K562 (cell line): ENCODE data around the gene PREB. TPM values are rescaled to one million over a fixed set of nuclear protein-coding genes. Genes with fewer than 3 reads are reported as not detected.

Source experiments
- ATAC-seq: fragments of 200-7000 bp; cut with Tn5 transposase; 3 replicates; pipeline ENCODE4 v1.9.1; 2020; ENCODE audit warnings: moderate library complexity
- BruUV-seq: library from RNA; stranded (reverse); fragments of 400-500 nt; replicated peaks from 2 replicates; lab custom pipeline; 2021; lab: Mats Ljungman, UMichigan
- CTCF ChIA-PET: fragments of 300-600 bp; formaldehyde crosslinking; extraction: SDS; loops from one replicate; lab custom pipeline; 2021; ENCODE audit warnings: low intra/inter-chr PET ratio; lab: Yijun Ruan, JAX
- POLR2A ChIA-PET: fragments of 300-600, 350-650 bp; sonication (Branson Sonifier 250); formaldehyde crosslinking; extraction: SDS; loops from one replicate; lab custom pipeline; 2021; ENCODE audit warnings: antibody characterized with exemption, inconsistent platforms; lab: Yijun Ruan, JAX
- DNase-seq, 4 experiments: peaks; one replicate each; pipeline versions ENCODE4 v3.0.0 to v3.0.0-alpha.2; 2011 to 2018; ENCODE audit warnings: low spot score in 3 of 4, mixed read lengths in 3 of 4; ENCODE audit errors: extremely low read depth in 1 of 4
- FAIRE-seq: peaks from 2 replicates; lab custom pipeline; 2011; peaks lifted over from hg19 to GRCh38; lab: Jason Lieb, UNC
- H2AFZ ChIP-seq: 2 replicates; pipeline ENCODE4 v1.6.0; 2011; ENCODE audit warnings: low read depth, low read length, control low read depth, inconsistent platforms
- H3K27ac ChIP-seq: fragments of 200-600 bp; 3 replicates; pipeline ENCODE4 v1.8.0; 2011; ENCODE audit warnings: low read depth, mild to moderate bottlenecking, control low read depth, inconsistent platforms, low read length, moderate library complexity, mixed read lengths; ENCODE audit errors: extremely low read depth
- H3K27me3 ChIP-seq, 2 experiments: fragments of 300-600 bp in 1 of 2; 2 replicates in 1 of 2; 3 replicates in 1 of 2; pipeline versions ENCODE4 v1.6.0 to v1.8.0; 2011; ENCODE audit warnings: inconsistent platforms in 2 of 2, low read length in 2 of 2, mild to moderate bottlenecking in 1 of 2, mixed read lengths in 1 of 2, moderate library complexity in 1 of 2; ENCODE audit not compliant: control insufficient read depth in 2 of 2, insufficient read depth in 2 of 2
- H3K36me3 ChIP-seq: fragments of 300-600 bp; 3 replicates; pipeline ENCODE4 v1.8.0; 2011; ENCODE audit warnings: mild to moderate bottlenecking, low read length, inconsistent platforms; ENCODE audit not compliant: control insufficient read depth, insufficient read depth
- H3K4me1 ChIP-seq, 2 experiments: fragments of 200-600 bp in 1 of 2; replicated peaks in 1 of 2; 2 replicates in 1 of 2; 3 replicates in 1 of 2; pipeline versions ENCODE4 v1.5.1 to v1.8.0; 2011; ENCODE audit warnings: inconsistent platforms in 2 of 2, low read length in 2 of 2, mild to moderate bottlenecking in 1 of 2, mixed read lengths in 1 of 2, moderate library complexity in 1 of 2; ENCODE audit not compliant: control insufficient read depth in 2 of 2, insufficient read depth in 2 of 2
- H3K4me2 ChIP-seq: 2 replicates; pipeline ENCODE4 v1.6.1; 2011; ENCODE audit warnings: low read length, control low read depth, inconsistent platforms, mixed read lengths; ENCODE audit not compliant: insufficient read depth
- H3K4me3 ChIP-seq: fragments of 200-600 bp; sonication (generic), shearing (Covaris generic); 2 replicates; pipeline ENCODE4 v1.5.1; 2016; ENCODE audit warnings: control low read depth, inconsistent platforms
- H3K79me2 ChIP-seq: fragments of 200-600 bp; 3 replicates; pipeline ENCODE4 v1.8.0; 2011; ENCODE audit warnings: low read length, inconsistent platforms; ENCODE audit not compliant: control insufficient read depth, insufficient read depth
- H3K9ac ChIP-seq, 2 experiments: 2 replicates each; pipeline versions ENCODE4 v1.6.0 to v1.6.1; 2011; ENCODE audit warnings: low read depth in 2 of 2, low read length in 2 of 2, control low read depth in 1 of 2, inconsistent platforms in 1 of 2, mild to moderate bottlenecking in 1 of 2, mixed read lengths in 1 of 2; ENCODE audit not compliant: insufficient read depth in 1 of 2
- H3K9me1 ChIP-seq: one replicate; pipeline ENCODE4 v1.6.0; 2011; ENCODE audit warnings: inconsistent platforms, mild to moderate bottlenecking, low read length, moderate library complexity; ENCODE audit not compliant: control insufficient read depth, insufficient read depth
- H3K9me3 ChIP-seq: replicated peaks from 2 replicates; pipeline ENCODE4 v1.5.1; 2011; ENCODE audit warnings: low read depth, low read length, inconsistent platforms; ENCODE audit not compliant: control insufficient read depth, insufficient read depth
- H4K20me1 ChIP-seq: replicated peaks from 2 replicates; pipeline ENCODE4 v1.6.1; 2011; ENCODE audit warnings: low read length, inconsistent platforms, mixed read lengths; ENCODE audit not compliant: control insufficient read depth, insufficient read depth
- ATF1 ChIP-seq, 2 experiments: fragments of 450-650 bp in 1 of 2; IDR thresholded peaks; 2 replicates each; pipeline ENCODE4 v1.6.1; 2016; ENCODE audit warnings: missing compliant biosample characterization in 1 of 2, missing genetic modification characterization in 1 of 2
- EGR1 ChIP-seq: fragments of 450-650 bp; conservative IDR thresholded peaks from 2 replicates; pipeline ENCODE4 v1.6.1; 2017; ENCODE audit warnings: mild to moderate bottlenecking
- GABPA ChIP-seq: fragments of 200-800 bp; sonication (Bioruptor generic); conservative IDR thresholded peaks from 2 replicates; pipeline ENCODE4 v1.6.1; 2016; ENCODE audit warnings: low read depth, missing genetic modification characterization, missing compliant biosample characterization
- GTF2F1 ChIP-seq: IDR thresholded peaks from 2 replicates; pipeline ENCODE4 v1.6.1; 2011; ENCODE audit warnings: low read depth, low read length, improper control_type of control experiment
- HMGXB4 ChIP-seq: sonication (generic); formaldehyde crosslinking; IDR thresholded peaks from 2 replicates; pipeline ENCODE4 v1.8.1; 2023; ENCODE audit warnings: mild to moderate bottlenecking, missing genetic modification reagents
- MXI1 ChIP-seq: IDR thresholded peaks from 2 replicates; pipeline ENCODE4 v1.6.1; 2011; ENCODE audit warnings: low read depth, mild to moderate bottlenecking, improper control_type of control experiment, low read length
- NFIC ChIP-seq: fragments of 450-650 bp; IDR thresholded peaks from 2 replicates; pipeline ENCODE4 v1.6.1; 2017; ENCODE audit warnings: mild to moderate bottlenecking, inconsistent platforms
- NRF1 ChIP-seq, 2 experiments: fragments of 450-650 bp; IDR thresholded peaks in 1 of 2; conservative IDR thresholded peaks in 1 of 2; 2 replicates each; pipeline ENCODE4 v1.6.1; 2014; ENCODE audit warnings: mild to moderate bottlenecking in 2 of 2
- ZKSCAN1 ChIP-seq: fragments of 150-350 bp; IDR thresholded peaks from 2 replicates; pipeline ENCODE4 v1.6.1; 2016; ENCODE audit warnings: low read depth, low read length
- ZNF551 ChIP-seq: fragments of 250-450 bp; sonication (Bioruptor Pico); IDR thresholded peaks from 2 replicates; pipeline ENCODE4 v1.5.0; 2021; ENCODE audit warnings: mild to moderate bottlenecking, moderate library complexity
- ZNF699 ChIP-seq: fragments of 250-450 bp; sonication (Bioruptor Pico); IDR thresholded peaks from 2 replicates; pipeline ENCODE4 v1.8.0; 2021; ENCODE audit warnings: mild to moderate bottlenecking, moderate library complexity; ENCODE audit not compliant: insufficient replicate concordance
- WGBS: fragments of 100-300 bp; shearing (Covaris generic); methylation state at CpG from one replicate; pipeline ENCODE4 v1.1.6; 2016; ENCODE audit warnings: low coverage, mixed read lengths; ENCODE audit not compliant: insufficient coverage; ENCODE audit errors: missing lambda C conversion rate; 5-methylcytosine and 5-hydroxymethylcytosine counted together
- in situ Hi-C: fragments of 300-500 bp; cut with MboI; formaldehyde crosslinking; loops from 4 replicates; pipeline ENCODE4 v1.15.0; 2018; ENCODE audit warnings: inconsistent platforms, mixed read lengths
- intact Hi-C: fragments of 100-400 bp; cut with micrococcal nuclease; formaldehyde crosslinking; loops from 2 replicates; pipeline ENCODE4 v1.14.2; 2022
- polyA plus RNA-seq, 8 experiments: library from polyadenylated mRNA; depleted of rRNA in 4 of 8; stranded (reverse) in 5 of 8; unstranded in 3 of 8; fragments of >200 nt; fragmentation: Nextera tagmentation in 2 of 8; fragmentation: Illumina TruSeq in 1 of 8; extraction: Ambion mirVana in 2 of 8; extraction: Trizol in 1 of 8; gene quantifications; 2 replicates each; pipeline versions ENCODE4 v1.2.1 to v1.2.3, GENCODE V29; 2011 to 2014; ENCODE audit warnings: inconsistent platforms in 1 of 8, missing spikeins in 1 of 8
- total RNA-seq, 7 experiments: library from RNA; depleted of rRNA in 6 of 7; stranded (reverse); fragments of >200 nt in 6 of 7; fragmentation: Illumina TruSeq in 2 of 7; extraction: Trizol in 2 of 7; gene quantifications; 2 replicates each; pipeline versions ENCODE4 v1.2.1 to v1.2.3, GENCODE V29; 2011 to 2021; ENCODE audit warnings: low replicate concordance in 1 of 7
- TF ChIP-seq, protein P1 (sequence below): sonication (generic); formaldehyde crosslinking; IDR thresholded peaks from 2 replicates; pipeline ENCODE4 v1.9.0; 2022; ENCODE audit warnings: mild to moderate bottlenecking, missing genetic modification reagents
- TF ChIP-seq, protein P2 (sequence below), 2 experiments: IDR thresholded peaks; 2 replicates each; pipeline ENCODE4 v1.6.1; 2012; ENCODE audit warnings: improper control_type of control experiment in 2 of 2, low read depth in 2 of 2, low read length in 2 of 2, borderline replicate concordance in 1 of 2

The PREB gene
- total and polyA plus RNA-seq, 9 of the 15 experiments (the other 6 are each of a cell fraction or from before 2014, with no cell fraction given): 35.1 to 84.2 (median 67.2) TPM

DNA sequence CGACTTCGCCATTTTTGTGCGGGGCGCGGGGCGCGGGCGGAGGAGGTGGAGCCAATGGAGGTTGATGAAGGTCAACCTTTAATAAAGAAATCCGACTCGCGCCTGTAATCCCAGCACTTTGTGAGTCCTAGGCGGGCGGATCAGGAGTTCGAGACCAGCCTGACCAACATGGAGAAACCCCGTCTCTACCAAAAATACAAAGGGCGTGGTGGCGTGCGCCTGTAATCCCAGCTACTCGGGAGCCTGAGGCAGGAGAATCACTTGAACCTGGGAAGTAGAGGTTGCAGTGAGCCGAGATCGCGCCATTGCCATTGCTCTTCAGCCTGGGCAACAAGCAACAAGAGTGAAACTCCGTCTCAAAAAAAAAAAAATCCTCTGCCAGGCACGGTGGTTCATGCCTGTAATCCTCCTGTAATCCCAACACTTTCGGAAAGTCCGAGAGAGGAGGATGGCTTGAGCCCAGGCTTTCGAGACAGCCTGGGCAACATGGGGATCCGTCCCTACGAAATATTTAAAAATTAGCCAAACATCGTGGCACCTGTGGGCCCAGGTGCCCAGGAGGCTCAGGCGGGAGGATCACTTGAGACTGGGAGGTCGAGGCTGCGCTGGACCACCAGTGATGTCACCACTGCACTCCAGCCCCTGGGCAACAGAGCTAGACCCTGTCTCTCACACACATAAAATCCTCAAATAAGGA is 493 bp upstream of the PREB start (continued):
- TF ChIP-seq EGR1: peak; percentile 89; the same call in 1 of the 2 replicates
- TF ChIP-seq GABPA (tag): no peak
- no peak for TF ChIP-seq GTF2F1
- TF ChIP-seq MXI1: no peak
- no peak for TF ChIP-seq ATF1 (CRISPR knock-in tag; IDR thresholded peaks at IDR 0.05)
- TF ChIP-seq ATF1 (tag; IDR thresholded peaks at IDR 0.05): peak; percentile 65

GRCh38 chr2:27133195-27133875 is 1.1 kb downstream of the PREB start:
- WGBS: 33% methylated on average over 12 of the region's 14 CpGs
- no peak overlapping the region for H2AFZ ChIP-seq
- H3K27ac ChIP-seq: peak overlapping the region; percentile 85; the same call in 2 of the 3 replicates
- in situ Hi-C loops (no loop called here), intact Hi-C loops (no loop called here)
- H4K20me1 ChIP-seq: no peaks in the 10 kb centered on the region; the same call in 1 of the 2 replicates
- peak overlapping the region; percentile 95 to 99 for H3K9ac ChIP-seq
- H3K4me3 ChIP-seq: peak overlapping the region; percentile 98
- H3K4me1 ChIP-seq: peaks cover 15 to 35% of the 10 kb centered on the region in 2 experiments; a peak in 4 of 5 replicates
- peaks cover 21% of the 10 kb centered on the region for H3K79me2 ChIP-seq
- CTCF ChIA-PET: interaction anchor here (0.5 to 1.3 kb wide), 3 partner anchors 9 to 58 kb away, joined by 3 to 5 read pairs (median 3); no protein-coding TSS in a partner anchor
- FAIRE-seq: no peak
- H3K4me2 ChIP-seq: peak overlapping the region; percentile 80
- TSS peak; percentile 66 for BruUV-seq
- POLR2A ChIA-PET: interaction anchor here (0.5 to 2.1 kb wide), 7 partner anchors 9 to 281 kb away, joined by 3 to 12 read pairs (median 4); partner anchors contain the start of gene ABHD1
- H3K27me3 ChIP-seq: no peaks in the 10 kb centered on the region
- ATAC-seq: 0 out of 3 replicates have a peak, but pooled peaks have one; percentile 1
- H3K36me3 ChIP-seq: peaks cover 42% of the 10 kb centered on the region; the same call in 2 of the 3 replicates
- peak in 3 of 4 experiments; percentile 30 to 38 (median 34) for DNase-seq
- H3K9me1 ChIP-seq: peaks cover 8% of the 10 kb centered on the region
- H3K9me3 ChIP-seq: no peaks in the 10 kb centered on the region; the same call in 1 of the 2 replicates
- no peak for TF ChIP-seq ZNF551 (CRISPR knock-in tag)
- TF ChIP-seq NFIC: peak; percentile 66
- TF ChIP-seq, protein P1, sequence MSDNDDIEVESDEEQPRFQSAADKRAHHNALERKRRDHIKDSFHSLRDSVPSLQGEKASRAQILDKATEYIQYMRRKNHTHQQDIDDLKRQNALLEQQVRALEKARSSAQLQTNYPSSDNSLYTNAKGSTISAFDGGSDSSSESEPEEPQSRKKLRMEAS: 0 out of 2 replicates have a peak, but pooled peaks have one; percentile 5
- TF ChIP-seq, protein P2, sequence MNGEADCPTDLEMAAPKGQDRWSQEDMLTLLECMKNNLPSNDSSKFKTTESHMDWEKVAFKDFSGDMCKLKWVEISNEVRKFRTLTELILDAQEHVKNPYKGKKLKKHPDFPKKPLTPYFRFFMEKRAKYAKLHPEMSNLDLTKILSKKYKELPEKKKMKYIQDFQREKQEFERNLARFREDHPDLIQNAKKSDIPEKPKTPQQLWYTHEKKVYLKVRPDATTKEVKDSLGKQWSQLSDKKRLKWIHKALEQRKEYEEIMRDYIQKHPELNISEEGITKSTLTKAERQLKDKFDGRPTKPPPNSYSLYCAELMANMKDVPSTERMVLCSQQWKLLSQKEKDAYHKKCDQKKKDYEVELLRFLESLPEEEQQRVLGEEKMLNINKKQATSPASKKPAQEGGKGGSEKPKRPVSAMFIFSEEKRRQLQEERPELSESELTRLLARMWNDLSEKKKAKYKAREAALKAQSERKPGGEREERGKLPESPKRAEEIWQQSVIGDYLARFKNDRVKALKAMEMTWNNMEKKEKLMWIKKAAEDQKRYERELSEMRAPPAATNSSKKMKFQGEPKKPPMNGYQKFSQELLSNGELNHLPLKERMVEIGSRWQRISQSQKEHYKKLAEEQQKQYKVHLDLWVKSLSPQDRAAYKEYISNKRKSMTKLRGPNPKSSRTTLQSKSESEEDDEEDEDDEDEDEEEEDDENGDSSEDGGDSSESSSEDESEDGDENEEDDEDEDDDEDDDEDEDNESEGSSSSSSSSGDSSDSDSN (IDR thresholded peaks at IDR 0.05; ENCODE audit: borderline replicate concordance in 1 of 2, low read depth in 2 of 2, low read length in 2 of 2): no peak
- TF ChIP-seq HMGXB4 (CRISPR knock-in tag): no peak
- no peak for TF ChIP-seq ZKSCAN1
- no peak for TF ChIP-seq NRF1 (conservative IDR thresholded peaks at IDR 0.05 in 1 of 2, IDR thresholded peaks at IDR 0.05 in 1 of 2)
- no peak for TF ChIP-seq ZNF699 (CRISPR knock-in tag)
